K562 (cell line): ENCODE results near the gene PAX2. TPM values are rescaled to one million over a fixed set of nuclear protein-coding genes. Genes with fewer than 3 reads are reported as not detected.

Experiments
- ATAC-seq: fragments of 200-7000 bp; cut with Tn5 transposase; 3 replicates; pipeline ENCODE4 v1.9.1; 2020; ENCODE audit warnings: moderate library complexity
- BruUV-seq: library from RNA; stranded (reverse); fragments of 400-500 nt; replicated peaks from 2 replicates; lab custom pipeline; 2021; lab: Mats Ljungman, UMichigan
- CTCF ChIA-PET: fragments of 300-600 bp; formaldehyde crosslinking; extraction: SDS; loops from one replicate; lab custom pipeline; 2021; ENCODE audit warnings: low intra/inter-chr PET ratio; lab: Yijun Ruan, JAX
- POLR2A ChIA-PET: fragments of 300-600, 350-650 bp; sonication (Branson Sonifier 250); formaldehyde crosslinking; extraction: SDS; loops from one replicate; lab custom pipeline; 2021; ENCODE audit warnings: antibody characterized with exemption, inconsistent platforms; lab: Yijun Ruan, JAX
- DNase-seq, 4 experiments: peaks; one replicate each; pipeline versions ENCODE4 v3.0.0 to v3.0.0-alpha.2; 2011 to 2018; ENCODE audit warnings: low spot score in 3 of 4, mixed read lengths in 3 of 4; ENCODE audit errors: extremely low read depth in 1 of 4
- FAIRE-seq: peaks from 2 replicates; lab custom pipeline; 2011; peaks lifted over from hg19 to GRCh38; lab: Jason Lieb, UNC
- H2AFZ ChIP-seq: 2 replicates; pipeline ENCODE4 v1.6.0; 2011; ENCODE audit warnings: low read depth, low read length, control low read depth, inconsistent platforms
- H3K27ac ChIP-seq: fragments of 200-600 bp; 3 replicates; pipeline ENCODE4 v1.8.0; 2011; ENCODE audit warnings: low read depth, mild to moderate bottlenecking, control low read depth, inconsistent platforms, low read length, moderate library complexity, mixed read lengths; ENCODE audit errors: extremely low read depth
- H3K27me3 ChIP-seq, 2 experiments: fragments of 300-600 bp in 1 of 2; 2 replicates in 1 of 2; 3 replicates in 1 of 2; pipeline versions ENCODE4 v1.6.0 to v1.8.0; 2011; ENCODE audit warnings: inconsistent platforms in 2 of 2, low read length in 2 of 2, mild to moderate bottlenecking in 1 of 2, mixed read lengths in 1 of 2, moderate library complexity in 1 of 2; ENCODE audit not compliant: control insufficient read depth in 2 of 2, insufficient read depth in 2 of 2
- H3K36me3 ChIP-seq: fragments of 300-600 bp; 3 replicates; pipeline ENCODE4 v1.8.0; 2011; ENCODE audit warnings: mild to moderate bottlenecking, low read length, inconsistent platforms; ENCODE audit not compliant: control insufficient read depth, insufficient read depth
- H3K4me1 ChIP-seq, 2 experiments: fragments of 200-600 bp in 1 of 2; replicated peaks in 1 of 2; 2 replicates in 1 of 2; 3 replicates in 1 of 2; pipeline versions ENCODE4 v1.5.1 to v1.8.0; 2011; ENCODE audit warnings: inconsistent platforms in 2 of 2, low read length in 2 of 2, mild to moderate bottlenecking in 1 of 2, mixed read lengths in 1 of 2, moderate library complexity in 1 of 2; ENCODE audit not compliant: control insufficient read depth in 2 of 2, insufficient read depth in 2 of 2
- H3K4me2 ChIP-seq: 2 replicates; pipeline ENCODE4 v1.6.1; 2011; ENCODE audit warnings: low read length, control low read depth, inconsistent platforms, mixed read lengths; ENCODE audit not compliant: insufficient read depth
- H3K4me3 ChIP-seq: fragments of 200-600 bp; sonication (generic), shearing (Covaris generic); 2 replicates; pipeline ENCODE4 v1.5.1; 2016; ENCODE audit warnings: control low read depth, inconsistent platforms
- H3K79me2 ChIP-seq: fragments of 200-600 bp; 3 replicates; pipeline ENCODE4 v1.8.0; 2011; ENCODE audit warnings: low read length, inconsistent platforms; ENCODE audit not compliant: control insufficient read depth, insufficient read depth
- H3K9ac ChIP-seq, 2 experiments: 2 replicates each; pipeline versions ENCODE4 v1.6.0 to v1.6.1; 2011; ENCODE audit warnings: low read depth in 2 of 2, low read length in 2 of 2, control low read depth in 1 of 2, inconsistent platforms in 1 of 2, mild to moderate bottlenecking in 1 of 2, mixed read lengths in 1 of 2; ENCODE audit not compliant: insufficient read depth in 1 of 2
- H3K9me1 ChIP-seq: one replicate; pipeline ENCODE4 v1.6.0; 2011; ENCODE audit warnings: inconsistent platforms, mild to moderate bottlenecking, low read length, moderate library complexity; ENCODE audit not compliant: control insufficient read depth, insufficient read depth
- H3K9me3 ChIP-seq: replicated peaks from 2 replicates; pipeline ENCODE4 v1.5.1; 2011; ENCODE audit warnings: low read depth, low read length, inconsistent platforms; ENCODE audit not compliant: control insufficient read depth, insufficient read depth
- H4K20me1 ChIP-seq: replicated peaks from 2 replicates; pipeline ENCODE4 v1.6.1; 2011; ENCODE audit warnings: low read length, inconsistent platforms, mixed read lengths; ENCODE audit not compliant: control insufficient read depth, insufficient read depth
- CREB1 ChIP-seq, 2 experiments: sonication (generic) in 1 of 2; formaldehyde crosslinking in 1 of 2; IDR thresholded peaks; 2 replicates each; pipeline versions ENCODE4 v1.6.1 to v1.8.0; 2012 to 2022; ENCODE audit warnings: inconsistent platforms in 1 of 2, mild to moderate bottlenecking in 1 of 2, missing genetic modification reagents in 1 of 2, moderate library complexity in 1 of 2
- EWSR1 ChIP-seq: fragments of 450-650 bp; IDR thresholded peaks from 2 replicates; pipeline ENCODE4 v1.6.1; 2018; ENCODE audit warnings: borderline replicate concordance, mild to moderate bottlenecking, low read depth, moderate library complexity; ENCODE audit not compliant: partially characterized antibody
- FOXK1 ChIP-seq: sonication (generic); formaldehyde crosslinking; IDR thresholded peaks from 2 replicates; pipeline ENCODE4 v1.8.0; 2022; ENCODE audit warnings: missing genetic modification reagents, mild to moderate bottlenecking, borderline replicate concordance
- HNRNPL ChIP-seq: fragments of 200-400 bp; formaldehyde crosslinking; IDR thresholded peaks from 2 replicates; pipeline ENCODE4 v1.6.1; 2017; ENCODE audit warnings: low read depth, mild to moderate bottlenecking, low read length
- LCOR ChIP-seq: sonication (generic); formaldehyde crosslinking; IDR thresholded peaks from 2 replicates; pipeline ENCODE4 v1.8.0; 2022; ENCODE audit warnings: mild to moderate bottlenecking, missing genetic modification reagents
- RB1 ChIP-seq: fragments of 450-650 bp; IDR thresholded peaks from 2 replicates; pipeline ENCODE4 v1.6.1; 2017; ENCODE audit warnings: low read depth, mild to moderate bottlenecking
- RFX7 ChIP-seq: fragments of 250-450 bp; sonication (Bioruptor Pico); IDR thresholded peaks from 2 replicates; pipeline ENCODE4 v1.5.1; 2021; ENCODE audit warnings: mild to moderate bottlenecking
- SRF ChIP-seq, 2 experiments: fragments of 250-450, 450-650 bp in 1 of 2; sonication (Bioruptor Pico) in 1 of 2; sonication (generic) in 1 of 2; formaldehyde crosslinking; IDR thresholded peaks; 2 replicates each; pipeline versions ENCODE4 v1.5.0 to v1.5.1; 2020 to 2022; ENCODE audit warnings: mild to moderate bottlenecking in 1 of 2, missing genetic modification reagents in 1 of 2
- WGBS: fragments of 100-300 bp; shearing (Covaris generic); methylation state at CpG from one replicate; pipeline ENCODE4 v1.1.6; 2016; ENCODE audit warnings: low coverage, mixed read lengths; ENCODE audit not compliant: insufficient coverage; ENCODE audit errors: missing lambda C conversion rate; 5-methylcytosine and 5-hydroxymethylcytosine counted together
- in situ Hi-C: fragments of 300-500 bp; cut with MboI; formaldehyde crosslinking; loops from 4 replicates; pipeline ENCODE4 v1.15.0; 2018; ENCODE audit warnings: inconsistent platforms, mixed read lengths
- intact Hi-C: fragments of 100-400 bp; cut with micrococcal nuclease; formaldehyde crosslinking; loops from 2 replicates; pipeline ENCODE4 v1.14.2; 2022
- polyA plus RNA-seq, 8 experiments: library from polyadenylated mRNA; depleted of rRNA in 4 of 8; stranded (reverse) in 5 of 8; unstranded in 3 of 8; fragments of >200 nt; fragmentation: Nextera tagmentation in 2 of 8; fragmentation: Illumina TruSeq in 1 of 8; extraction: Ambion mirVana in 2 of 8; extraction: Trizol in 1 of 8; gene quantifications; 2 replicates each; pipeline versions ENCODE4 v1.2.1 to v1.2.3, GENCODE V29; 2011 to 2014; ENCODE audit warnings: inconsistent platforms in 1 of 8, missing spikeins in 1 of 8
- total RNA-seq, 7 experiments: library from RNA; depleted of rRNA in 6 of 7; stranded (reverse); fragments of >200 nt in 6 of 7; fragmentation: Illumina TruSeq in 2 of 7; extraction: Trizol in 2 of 7; gene quantifications; 2 replicates each; pipeline versions ENCODE4 v1.2.1 to v1.2.3, GENCODE V29; 2011 to 2021; ENCODE audit warnings: low replicate concordance in 1 of 7
- TF ChIP-seq, protein P1 (sequence below): fragments of 450-650 bp; formaldehyde crosslinking; IDR thresholded peaks from 2 replicates; pipeline ENCODE4 v1.4.0; 2020; ENCODE audit warnings: mild to moderate bottlenecking, moderate library complexity
- TF ChIP-seq, protein P2 (sequence below): fragments of 450-650 bp; formaldehyde crosslinking; IDR thresholded peaks from 2 replicates; pipeline ENCODE4 v1.4.0; 2020; ENCODE audit warnings: mild to moderate bottlenecking, moderate library complexity
- TF ChIP-seq, protein P3 (sequence below): sonication (generic); formaldehyde crosslinking; IDR thresholded peaks from 2 replicates; pipeline ENCODE4 v1.8.0; 2022; ENCODE audit warnings: mild to moderate bottlenecking, missing genetic modification reagents, borderline replicate concordance
- TF ChIP-seq, protein P4 (sequence below): fragments of 250-450 bp; sonication (Bioruptor Pico); IDR thresholded peaks from 2 replicates; pipeline ENCODE4 v1.8.0; 2022; ENCODE audit warnings: inconsistent platforms, mild to moderate bottlenecking, moderate library complexity, borderline replicate concordance

PAX2 gene
- total and polyA plus RNA-seq, 9 of the 15 experiments (the other 6 are each of a cell fraction or from before 2014, with no cell fraction given), result not detected

DNA sequence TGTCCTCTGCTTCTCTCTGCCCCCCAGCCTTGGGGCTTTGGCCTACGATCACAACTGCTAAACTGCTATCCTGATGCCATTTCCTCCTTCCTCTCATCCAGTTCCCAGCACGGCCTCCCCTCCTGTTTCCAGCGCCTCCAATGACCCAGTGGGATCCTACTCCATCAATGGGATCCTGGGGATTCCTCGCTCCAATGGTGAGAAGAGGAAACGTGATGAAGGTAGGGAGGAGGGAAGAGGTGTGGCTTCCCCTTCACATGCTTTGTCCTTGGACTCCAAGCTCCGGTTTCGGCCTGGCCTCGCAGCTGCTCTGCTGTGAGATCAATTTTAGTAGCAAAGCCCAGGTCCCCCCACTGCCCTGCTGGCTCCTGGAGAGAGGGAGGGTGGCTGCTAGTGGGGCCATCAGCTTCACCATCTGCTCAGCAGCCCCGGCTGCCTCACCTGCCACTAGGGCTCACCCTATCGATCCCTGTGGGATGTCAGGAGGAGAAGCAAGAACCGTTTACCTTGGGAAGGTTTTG lies 35.8 kb downstream of the PAX2 start (continued):
- TF ChIP-seq CREB1 (IDR thresholded peaks at IDR 0.05) (no peak), CREB1 (CRISPR knock-in tag; IDR thresholded peaks at IDR 0.05) (no peak)

DNA sequence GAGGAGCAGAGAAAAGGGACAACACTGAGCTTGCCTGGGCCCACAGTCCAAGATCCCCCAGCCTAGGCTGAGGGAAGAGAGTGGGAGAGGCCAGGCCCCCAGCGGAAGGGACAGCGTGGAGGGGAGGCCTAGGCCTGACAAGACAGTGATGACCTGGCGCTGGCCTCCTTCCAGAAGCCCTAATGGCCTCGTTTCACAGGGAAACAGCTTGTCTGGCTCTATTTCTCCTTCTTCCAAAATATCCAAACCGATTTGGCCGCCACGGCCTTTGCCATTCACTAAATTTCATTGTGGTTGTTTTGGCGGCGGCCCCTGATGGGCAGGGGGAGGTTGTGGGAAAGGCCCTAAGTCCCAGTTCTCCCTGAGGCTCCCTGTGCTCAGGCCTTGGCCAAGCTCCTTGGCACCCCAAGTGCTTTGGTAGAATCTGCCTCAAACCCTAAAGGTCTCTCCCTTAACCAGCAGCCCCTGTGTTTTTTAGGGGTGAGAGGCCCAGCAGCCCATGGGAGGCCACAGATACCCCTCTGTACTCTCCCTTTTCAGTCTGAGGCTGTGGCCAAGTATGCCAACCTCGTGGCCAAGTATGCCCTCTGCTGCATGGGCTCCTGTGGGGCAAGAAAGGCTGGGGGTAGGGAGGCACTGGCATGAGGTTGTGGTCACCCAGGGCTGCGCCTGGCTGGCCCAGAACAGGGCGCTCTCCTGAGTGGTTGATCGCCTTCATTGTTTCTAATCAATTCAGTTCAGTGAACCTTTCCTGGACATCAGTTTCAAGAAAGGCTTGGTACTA lies 37.3 kb downstream of the PAX2 start:
- no peaks in the 10 kb centered on the region for H3K79me2 ChIP-seq
- intact Hi-C loops (no loop called here), in situ Hi-C loops (no loop called here)
- no peaks in the 10 kb centered on the region for H3K4me1 ChIP-seq
- H3K9ac ChIP-seq, result no peak overlapping the region
- no peak for ATAC-seq
- no peak overlapping the region for H3K4me2 ChIP-seq
- H3K4me3 ChIP-seq, result no peak overlapping the region
- POLR2A ChIA-PET, result interaction anchor here (1.0 kb wide), 1 partner anchor 20 kb away, joined by 3 read pairs; no protein-coding TSS in a partner anchor
- FAIRE-seq, result no peak
- no peak for DNase-seq
- WGBS, result 1% methylated on average over 10 of the region's 13 CpGs
- H3K27ac ChIP-seq, result no peak overlapping the region
- BruUV-seq, result no TSS peak
- H2AFZ ChIP-seq, result no peak overlapping the region
- no peaks in the 10 kb centered on the region for H3K9me3 ChIP-seq
- no peaks in the 10 kb centered on the region for H4K20me1 ChIP-seq
- peaks cover 0 to 38% of the 10 kb centered on the region in 2 experiments; a peak in 2 of 5 replicates for H3K27me3 ChIP-seq
- H3K36me3 ChIP-seq, result no peaks in the 10 kb centered on the region
- H3K9me1 ChIP-seq, result peaks cover 2% of the 10 kb centered on the region
- CTCF ChIA-PET, result no interaction called here
- TF ChIP-seq LCOR (CRISPR knock-in tag) (no peak), EWSR1 (no peak), RFX7 (CRISPR knock-in tag) (no peak), FOXK1 (no peak), SRF (CRISPR knock-in tag; IDR thresholded peaks at IDR 0.05) (no peak), HNRNPL (no peak), RB1 (no peak)
- TF ChIP-seq, protein P1, sequence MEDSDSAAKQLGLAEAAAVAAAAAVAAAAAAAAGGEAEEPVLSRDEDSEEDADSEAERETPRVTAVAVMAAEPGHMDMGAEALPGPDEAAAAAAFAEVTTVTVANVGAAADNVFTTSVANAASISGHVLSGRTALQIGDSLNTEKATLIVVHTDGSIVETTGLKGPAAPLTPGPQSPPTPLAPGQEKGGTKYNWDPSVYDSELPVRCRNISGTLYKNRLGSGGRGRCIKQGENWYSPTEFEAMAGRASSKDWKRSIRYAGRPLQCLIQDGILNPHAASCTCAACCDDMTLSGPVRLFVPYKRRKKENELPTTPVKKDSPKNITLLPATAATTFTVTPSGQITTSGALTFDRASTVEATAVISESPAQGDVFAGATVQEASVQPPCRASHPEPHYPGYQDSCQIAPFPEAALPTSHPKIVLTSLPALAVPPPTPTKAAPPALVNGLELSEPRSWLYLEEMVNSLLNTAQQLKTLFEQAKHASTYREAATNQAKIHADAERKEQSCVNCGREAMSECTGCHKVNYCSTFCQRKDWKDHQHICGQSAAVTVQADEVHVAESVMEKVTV, result no peak
- TF ChIP-seq, protein P2, sequence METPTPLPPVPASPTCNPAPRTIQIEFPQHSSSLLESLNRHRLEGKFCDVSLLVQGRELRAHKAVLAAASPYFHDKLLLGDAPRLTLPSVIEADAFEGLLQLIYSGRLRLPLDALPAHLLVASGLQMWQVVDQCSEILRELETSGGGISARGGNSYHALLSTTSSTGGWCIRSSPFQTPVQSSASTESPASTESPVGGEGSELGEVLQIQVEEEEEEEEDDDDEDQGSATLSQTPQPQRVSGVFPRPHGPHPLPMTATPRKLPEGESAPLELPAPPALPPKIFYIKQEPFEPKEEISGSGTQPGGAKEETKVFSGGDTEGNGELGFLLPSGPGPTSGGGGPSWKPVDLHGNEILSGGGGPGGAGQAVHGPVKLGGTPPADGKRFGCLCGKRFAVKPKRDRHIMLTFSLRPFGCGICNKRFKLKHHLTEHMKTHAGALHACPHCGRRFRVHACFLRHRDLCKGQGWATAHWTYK, result no peak
- TF ChIP-seq, protein P3, sequence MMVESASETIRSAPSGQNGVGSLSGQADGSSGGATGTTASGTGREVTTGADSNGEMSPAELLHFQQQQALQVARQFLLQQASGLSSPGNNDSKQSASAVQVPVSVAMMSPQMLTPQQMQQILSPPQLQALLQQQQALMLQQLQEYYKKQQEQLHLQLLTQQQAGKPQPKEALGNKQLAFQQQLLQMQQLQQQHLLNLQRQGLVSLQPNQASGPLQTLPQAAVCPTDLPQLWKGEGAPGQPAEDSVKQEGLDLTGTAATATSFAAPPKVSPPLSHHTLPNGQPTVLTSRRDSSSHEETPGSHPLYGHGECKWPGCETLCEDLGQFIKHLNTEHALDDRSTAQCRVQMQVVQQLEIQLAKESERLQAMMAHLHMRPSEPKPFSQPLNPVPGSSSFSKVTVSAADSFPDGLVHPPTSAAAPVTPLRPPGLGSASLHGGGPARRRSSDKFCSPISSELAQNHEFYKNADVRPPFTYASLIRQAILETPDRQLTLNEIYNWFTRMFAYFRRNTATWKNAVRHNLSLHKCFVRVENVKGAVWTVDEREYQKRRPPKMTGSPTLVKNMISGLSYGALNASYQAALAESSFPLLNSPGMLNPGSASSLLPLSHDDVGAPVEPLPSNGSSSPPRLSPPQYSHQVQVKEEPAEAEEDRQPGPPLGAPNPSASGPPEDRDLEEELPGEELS (CRISPR knock-in tag), result no peak
- TF ChIP-seq, protein P4, sequence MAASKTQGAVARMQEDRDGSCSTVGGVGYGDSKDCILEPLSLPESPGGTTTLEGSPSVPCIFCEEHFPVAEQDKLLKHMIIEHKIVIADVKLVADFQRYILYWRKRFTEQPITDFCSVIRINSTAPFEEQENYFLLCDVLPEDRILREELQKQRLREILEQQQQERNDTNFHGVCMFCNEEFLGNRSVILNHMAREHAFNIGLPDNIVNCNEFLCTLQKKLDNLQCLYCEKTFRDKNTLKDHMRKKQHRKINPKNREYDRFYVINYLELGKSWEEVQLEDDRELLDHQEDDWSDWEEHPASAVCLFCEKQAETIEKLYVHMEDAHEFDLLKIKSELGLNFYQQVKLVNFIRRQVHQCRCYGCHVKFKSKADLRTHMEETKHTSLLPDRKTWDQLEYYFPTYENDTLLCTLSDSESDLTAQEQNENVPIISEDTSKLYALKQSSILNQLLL, result no peak
